AG04449 (cell line): ENCODE data around the gene EGF.

Experiments
- CTCF ChIA-PET: fragments of 350-600 bp; formaldehyde crosslinking; extraction: SDS; loops from one replicate; lab custom pipeline; 2021; ENCODE audit warnings: antibody characterized with exemption; lab: Yijun Ruan, JAX
- POLR2A ChIA-PET: fragments of 400-600, 350-600 bp; formaldehyde crosslinking; extraction: SDS; loops from one replicate; lab custom pipeline; 2020; ENCODE audit warnings: antibody characterized with exemption, inconsistent platforms; lab: Yijun Ruan, JAX
- DNase-seq: peaks from one replicate; pipeline ENCODE4 v3.0.0-alpha.2; 2010; ENCODE audit warnings: low read depth, low spot score
- H3K4me3 ChIP-seq: 2 replicates; pipeline ENCODE4 v1.5.1; 2011; ENCODE audit warnings: low read depth, mild to moderate bottlenecking, control low read depth, low read length
- TF ChIP-seq, protein P1 (sequence below): IDR thresholded peaks from one replicate; pipeline ENCODE4 v1.5.1; 2011; ENCODE audit warnings: mild to moderate bottlenecking, moderate library complexity, low read length, control low read depth, inconsistent platforms; ENCODE audit not compliant: insufficient read depth; ENCODE audit errors: missing control alignments

EGF gene

DNA sequence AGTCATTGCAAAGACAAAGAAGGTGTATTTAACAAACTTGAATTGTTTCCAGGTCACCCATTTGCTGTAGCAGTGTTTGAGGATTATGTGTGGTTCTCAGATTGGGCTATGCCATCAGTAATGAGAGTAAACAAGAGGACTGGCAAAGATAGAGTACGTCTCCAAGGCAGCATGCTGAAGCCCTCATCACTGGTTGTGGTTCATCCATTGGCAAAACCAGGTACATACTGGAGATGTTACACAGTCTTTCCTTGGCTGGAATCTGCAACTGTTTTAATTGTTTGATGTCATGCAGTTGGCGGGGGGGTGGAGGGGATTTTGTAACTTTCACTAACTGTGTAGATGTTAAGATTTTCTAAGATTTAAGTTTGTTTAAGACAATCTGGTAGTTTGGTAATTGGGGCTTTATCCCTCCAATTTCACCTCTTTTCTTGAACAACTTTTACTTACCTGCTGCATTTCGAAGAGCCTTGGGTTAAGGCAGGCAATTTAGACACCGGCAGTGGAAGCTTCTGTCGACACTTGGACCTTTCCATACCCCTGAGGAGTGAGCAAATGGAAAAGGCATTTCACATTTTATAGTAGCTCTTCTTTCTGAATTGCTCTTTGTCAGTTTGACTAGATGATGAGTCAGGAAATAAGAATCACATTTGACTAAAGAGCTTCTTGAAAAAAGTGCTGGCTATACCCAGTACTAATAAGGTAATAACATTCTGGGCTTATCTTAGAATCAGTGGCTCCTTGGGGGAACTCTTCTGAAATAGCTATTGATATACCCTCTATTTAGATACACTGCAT is 67.4 kb downstream of the EGF start:
- POLR2A ChIA-PET = no interaction called here
- TF ChIP-seq, protein P1, sequence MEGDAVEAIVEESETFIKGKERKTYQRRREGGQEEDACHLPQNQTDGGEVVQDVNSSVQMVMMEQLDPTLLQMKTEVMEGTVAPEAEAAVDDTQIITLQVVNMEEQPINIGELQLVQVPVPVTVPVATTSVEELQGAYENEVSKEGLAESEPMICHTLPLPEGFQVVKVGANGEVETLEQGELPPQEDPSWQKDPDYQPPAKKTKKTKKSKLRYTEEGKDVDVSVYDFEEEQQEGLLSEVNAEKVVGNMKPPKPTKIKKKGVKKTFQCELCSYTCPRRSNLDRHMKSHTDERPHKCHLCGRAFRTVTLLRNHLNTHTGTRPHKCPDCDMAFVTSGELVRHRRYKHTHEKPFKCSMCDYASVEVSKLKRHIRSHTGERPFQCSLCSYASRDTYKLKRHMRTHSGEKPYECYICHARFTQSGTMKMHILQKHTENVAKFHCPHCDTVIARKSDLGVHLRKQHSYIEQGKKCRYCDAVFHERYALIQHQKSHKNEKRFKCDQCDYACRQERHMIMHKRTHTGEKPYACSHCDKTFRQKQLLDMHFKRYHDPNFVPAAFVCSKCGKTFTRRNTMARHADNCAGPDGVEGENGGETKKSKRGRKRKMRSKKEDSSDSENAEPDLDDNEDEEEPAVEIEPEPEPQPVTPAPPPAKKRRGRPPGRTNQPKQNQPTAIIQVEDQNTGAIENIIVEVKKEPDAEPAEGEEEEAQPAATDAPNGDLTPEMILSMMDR = no peak
- DNase-seq = peak; percentile 26
- CTCF ChIA-PET = interaction anchor here (0.8 to 8.3 kb wide), 10 partner anchors 8 to 557 kb away, joined by 3 to 146 read pairs (median 8); partner anchors contain the start of gene SEC24B
- H3K4me3 ChIP-seq = peak overlapping the region; percentile 41

DNA sequence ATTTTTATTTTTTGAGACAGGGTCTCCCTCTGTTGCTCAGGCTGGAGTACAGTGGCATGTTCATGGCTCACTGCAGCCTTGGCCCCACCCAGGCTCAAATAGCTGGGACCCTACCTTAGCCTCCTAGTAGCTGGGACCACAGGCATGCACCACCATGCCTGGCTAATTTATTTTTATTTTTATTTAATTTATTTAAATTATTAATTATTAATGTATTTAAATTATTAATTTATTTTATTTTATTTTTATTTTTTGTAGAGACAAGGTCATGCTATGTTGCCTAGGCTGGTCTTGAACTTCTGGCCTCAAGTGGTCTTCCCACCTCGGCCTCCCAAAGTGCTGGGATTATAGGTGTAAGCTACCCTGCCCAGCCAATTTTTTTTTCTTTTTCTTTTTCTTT is 69.3 kb downstream of the EGF start:
- CTCF ChIA-PET = interaction anchor here (0.7 to 8.3 kb wide), 7 partner anchors 16 to 1653 kb away, joined by 3 to 146 read pairs (median 4); partner anchors contain the start of gene SEC24B
- TF ChIP-seq, protein P1 = no peak
- POLR2A ChIA-PET = no interaction called here
- no peak overlapping the region for H3K4me3 ChIP-seq
- DNase-seq = no peak

DNA sequence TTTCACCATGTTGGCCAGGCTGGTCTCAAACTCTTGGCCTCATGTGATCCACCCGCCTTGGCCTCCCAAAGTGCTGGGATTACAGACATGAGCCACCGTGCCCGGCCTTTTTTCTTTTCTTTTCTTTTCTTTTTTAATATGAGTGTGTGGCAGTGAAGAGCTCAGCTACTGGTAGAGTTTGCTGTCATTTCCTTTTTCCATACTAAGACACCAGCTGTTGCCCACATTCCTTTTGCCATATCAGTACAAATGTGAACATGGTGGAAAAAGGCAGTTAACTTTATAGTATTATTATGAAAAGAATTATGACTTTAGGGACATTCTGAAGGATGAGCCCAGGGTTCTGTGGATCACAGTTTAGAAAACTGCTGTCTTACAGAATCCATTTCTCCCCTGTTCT is 69.8 kb downstream of the EGF start:
- ChIA-PET CTCF (interaction anchor here (0.7 to 8.3 kb wide), 8 partner anchors 11 to 1653 kb away, joined by 3 to 146 read pairs (median 4); partner anchors contain the start of gene SEC24B), POLR2A (no interaction called here)
- TF ChIP-seq, protein P1 = no peak
- no peak for DNase-seq
- H3K4me3 ChIP-seq = no peak overlapping the region

DNA sequence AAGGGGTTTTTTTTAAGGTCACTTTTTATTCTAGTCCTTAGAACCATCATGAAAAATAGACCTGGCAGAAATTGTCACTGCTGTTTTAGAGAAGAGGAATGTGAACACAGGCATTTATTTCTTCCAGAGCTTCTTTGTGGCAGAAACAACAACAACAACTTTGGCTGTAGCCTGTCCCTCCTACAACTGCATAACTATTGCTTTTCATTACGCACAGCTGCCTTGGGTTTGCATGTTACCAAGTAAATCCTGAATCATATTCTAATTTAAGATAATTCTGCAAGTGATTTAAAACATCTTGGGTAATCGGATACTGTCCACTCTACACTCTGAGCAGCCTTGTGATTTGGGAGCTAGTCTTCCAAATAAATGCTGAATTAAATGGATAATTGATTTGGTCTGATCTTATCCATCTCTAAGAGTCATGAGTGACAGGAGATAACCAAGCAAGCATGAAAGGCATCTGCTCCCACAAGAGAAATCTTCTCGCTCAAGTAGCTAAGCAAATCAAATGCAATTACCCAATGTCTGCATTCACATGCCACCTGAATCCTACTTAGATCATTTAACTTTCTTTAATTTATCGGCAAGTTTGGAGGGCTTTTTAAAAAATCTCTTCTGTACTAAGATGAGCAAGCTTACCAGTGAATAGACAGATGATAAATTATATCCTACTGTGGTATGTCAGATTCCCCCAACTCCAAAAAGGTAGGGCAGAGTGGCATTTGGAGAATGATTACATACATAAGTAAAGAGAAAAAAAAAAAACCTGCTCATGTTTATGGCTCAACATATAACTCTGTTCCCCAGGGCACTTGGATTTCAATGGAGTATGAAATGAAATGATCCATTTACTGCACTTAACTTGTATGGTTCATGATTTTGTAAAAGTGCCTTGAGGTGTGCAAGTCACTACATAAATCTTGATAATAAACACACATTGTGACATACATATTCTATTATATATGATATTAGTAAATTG is 73.6 kb downstream of the EGF start:
- H3K4me3 ChIP-seq = no peak overlapping the region
- ChIA-PET POLR2A (no interaction called here), CTCF (interaction anchor here (1.0 to 2.6 kb wide), 7 partner anchors 8 to 553 kb away, joined by 3 to 11 read pairs (median 3); partner anchors contain the start of gene SEC24B)
- TF ChIP-seq, protein P1 = no peak
- no peak for DNase-seq

DNA sequence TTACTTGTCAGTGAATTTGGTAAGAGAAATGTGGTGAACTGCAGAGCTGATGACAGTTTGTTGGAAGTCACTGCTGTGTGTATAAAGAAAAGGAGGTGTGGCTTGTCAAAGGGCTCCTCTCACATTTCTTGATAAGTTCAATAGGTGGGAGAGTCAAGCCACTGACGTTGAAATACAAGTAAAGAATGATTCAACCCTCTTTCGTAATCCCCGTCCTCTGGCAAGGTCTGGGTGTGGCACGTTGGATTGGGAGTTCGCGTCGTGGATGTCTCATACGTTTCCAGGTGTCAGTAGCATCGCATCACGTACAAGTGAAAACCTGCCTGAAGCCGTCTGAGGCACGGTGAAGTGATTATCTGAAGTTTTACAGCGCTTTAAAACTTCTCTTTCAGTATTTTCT is 76.4 kb downstream of the EGF start:
- TF ChIP-seq, protein P1 = no peak
- no peak for DNase-seq
- CTCF ChIA-PET = interaction anchor here (0.6 to 3.2 kb wide), 8 partner anchors 8 to 528 kb away, joined by 3 to 23 read pairs (median 4); no protein-coding TSS in a partner anchor
- H3K4me3 ChIP-seq = no peak overlapping the region
- POLR2A ChIA-PET = no interaction called here
